Measurements from ENCODE around the gene ATIC.

Gene ATIC

DNA sequence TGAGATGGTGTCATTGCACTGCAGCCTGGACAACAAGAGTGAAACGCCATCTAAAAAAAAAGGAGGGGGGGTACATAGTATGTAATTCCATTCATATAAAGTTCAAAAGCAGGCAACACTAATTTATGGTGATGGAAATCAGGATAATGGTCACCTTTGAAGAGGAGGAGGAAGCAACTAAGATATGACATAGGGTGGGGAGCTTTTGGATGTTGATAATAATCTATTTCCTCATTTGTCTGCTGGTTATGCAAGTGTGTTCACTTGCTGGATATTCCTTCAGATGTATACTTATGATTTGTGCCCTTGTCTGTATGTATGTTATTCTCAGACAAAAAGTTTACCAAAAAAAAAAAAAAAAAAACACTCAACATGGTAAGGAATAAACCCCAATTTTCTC is 28.6 kb upstream of the ATIC start:
- Histone ChIP-seq H3K36me3 (ENCODE audit: insufficient read depth, low read length) (no peaks in the 10 kb centered on the region), H2AFZ (ENCODE audit: low read length) (no peak overlapping the region), H3F3A (ENCODE audit: low read depth) (no peaks in the 10 kb centered on the region), H4K20me1 (ENCODE audit: insufficient read depth, low read length, poor library complexity, severe bottlenecking) (no peaks in the 10 kb centered on the region), H3K4me2 (ENCODE audit: low read depth, low read length, poor library complexity, severe bottlenecking) (no peak overlapping the region), H3K9me2 (replicated peaks; ENCODE audit: low read depth, low read length) (no peaks in the 10 kb centered on the region), H3K9me3 (ENCODE audit: insufficient read depth, low read depth, low read length) (no peaks in the 10 kb centered on the region), H3K27me3 (ENCODE audit: insufficient read depth, low read length, poor library complexity, severe bottlenecking) (no peaks in the 10 kb centered on the region), H3K9ac (ENCODE audit: low read depth, low read length, poor library complexity, severe bottlenecking) (no peak overlapping the region), H3K79me2 (ENCODE audit: insufficient read depth, low read length) (no peaks in the 10 kb centered on the region), H3K4me1 (ENCODE audit: insufficient read depth, low read length, poor library complexity, severe bottlenecking) (no peaks in the 10 kb centered on the region), H3K4me3 (ENCODE audit: low read length, poor library complexity, severe bottlenecking) (no peak overlapping the region)
- no peak for TF ChIP-seq EZH2phosphoT487 (IDR thresholded peaks at IDR 0.05; ENCODE audit: borderline replicate concordance)
- TF ChIP-seq, protein P1, sequence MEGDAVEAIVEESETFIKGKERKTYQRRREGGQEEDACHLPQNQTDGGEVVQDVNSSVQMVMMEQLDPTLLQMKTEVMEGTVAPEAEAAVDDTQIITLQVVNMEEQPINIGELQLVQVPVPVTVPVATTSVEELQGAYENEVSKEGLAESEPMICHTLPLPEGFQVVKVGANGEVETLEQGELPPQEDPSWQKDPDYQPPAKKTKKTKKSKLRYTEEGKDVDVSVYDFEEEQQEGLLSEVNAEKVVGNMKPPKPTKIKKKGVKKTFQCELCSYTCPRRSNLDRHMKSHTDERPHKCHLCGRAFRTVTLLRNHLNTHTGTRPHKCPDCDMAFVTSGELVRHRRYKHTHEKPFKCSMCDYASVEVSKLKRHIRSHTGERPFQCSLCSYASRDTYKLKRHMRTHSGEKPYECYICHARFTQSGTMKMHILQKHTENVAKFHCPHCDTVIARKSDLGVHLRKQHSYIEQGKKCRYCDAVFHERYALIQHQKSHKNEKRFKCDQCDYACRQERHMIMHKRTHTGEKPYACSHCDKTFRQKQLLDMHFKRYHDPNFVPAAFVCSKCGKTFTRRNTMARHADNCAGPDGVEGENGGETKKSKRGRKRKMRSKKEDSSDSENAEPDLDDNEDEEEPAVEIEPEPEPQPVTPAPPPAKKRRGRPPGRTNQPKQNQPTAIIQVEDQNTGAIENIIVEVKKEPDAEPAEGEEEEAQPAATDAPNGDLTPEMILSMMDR (conservative IDR thresholded peaks at IDR 0.05; ENCODE audit: low read length): no peak

DNA sequence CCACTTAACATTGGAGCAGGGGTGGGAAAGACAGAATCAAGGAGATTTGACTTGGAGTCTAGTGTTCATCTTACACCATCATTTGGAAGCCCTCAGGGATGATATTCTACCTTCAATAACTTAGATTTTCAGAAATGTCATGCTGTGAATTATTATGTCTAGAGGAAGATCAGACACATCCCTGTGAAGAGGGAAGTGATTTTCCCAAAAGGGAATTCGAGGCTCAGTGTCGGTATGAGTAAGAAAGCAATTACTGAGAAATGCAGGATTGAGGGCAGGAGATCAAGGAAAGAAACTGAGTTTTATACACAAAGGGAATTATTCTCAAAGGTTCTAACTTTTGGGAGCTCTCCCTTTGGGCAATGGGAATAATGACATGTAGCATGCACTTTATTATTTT is 25.6 kb upstream of the ATIC start:
- TF ChIP-seq, protein P1 (conservative IDR thresholded peaks at IDR 0.05; ENCODE audit: low read length): no peak
- no peak for TF ChIP-seq EZH2phosphoT487 (IDR thresholded peaks at IDR 0.05; ENCODE audit: borderline replicate concordance)
- Histone ChIP-seq H3K9me3 (ENCODE audit: insufficient read depth, low read depth, low read length) (no peaks in the 10 kb centered on the region), H2AFZ (ENCODE audit: low read length) (no peak overlapping the region), H3K36me3 (ENCODE audit: insufficient read depth, low read length) (no peaks in the 10 kb centered on the region), H3K4me1 (ENCODE audit: insufficient read depth, low read length, poor library complexity, severe bottlenecking) (no peaks in the 10 kb centered on the region), H4K20me1 (ENCODE audit: insufficient read depth, low read length, poor library complexity, severe bottlenecking) (no peaks in the 10 kb centered on the region), H3K79me2 (ENCODE audit: insufficient read depth, low read length) (no peaks in the 10 kb centered on the region), H3F3A (ENCODE audit: low read depth) (no peaks in the 10 kb centered on the region), H3K4me3 (ENCODE audit: low read length, poor library complexity, severe bottlenecking) (no peak overlapping the region), H3K27me3 (ENCODE audit: insufficient read depth, low read length, poor library complexity, severe bottlenecking) (no peaks in the 10 kb centered on the region), H3K9me2 (replicated peaks; ENCODE audit: low read depth, low read length) (no peaks in the 10 kb centered on the region), H3K9ac (ENCODE audit: low read depth, low read length, poor library complexity, severe bottlenecking) (no peak overlapping the region), H3K4me2 (ENCODE audit: low read depth, low read length, poor library complexity, severe bottlenecking) (no peak overlapping the region)

DNA sequence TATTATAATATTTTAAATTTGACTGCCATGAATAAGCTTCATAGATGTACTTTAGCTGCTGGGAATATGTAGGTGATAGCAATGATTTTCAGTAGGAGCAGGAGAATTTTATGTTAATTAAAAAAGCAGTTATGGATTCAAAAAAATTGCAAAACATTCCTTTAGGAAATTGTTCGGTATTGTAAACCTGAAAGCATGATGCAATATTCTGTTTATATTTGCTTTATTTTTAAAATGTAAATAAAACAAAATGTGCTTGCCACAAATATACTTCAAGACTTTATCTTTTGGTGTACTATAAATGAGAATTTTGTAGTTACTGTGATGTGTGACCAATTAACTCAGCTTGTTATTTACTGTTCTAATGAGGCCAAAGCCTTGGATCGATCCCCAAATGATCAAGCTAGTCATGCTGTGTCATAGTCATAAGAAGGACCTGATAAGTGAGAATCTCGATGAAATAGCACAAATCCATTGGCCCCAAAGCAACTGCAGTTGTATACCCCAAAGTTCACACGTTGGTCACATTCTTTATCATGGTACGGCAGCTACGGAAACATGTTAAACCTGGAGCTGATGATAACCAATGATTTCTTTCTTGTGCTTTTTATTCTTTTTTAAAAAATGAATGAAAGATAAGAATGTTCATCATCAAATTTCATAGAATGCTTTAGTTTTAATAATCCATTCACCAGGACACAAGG is 23.6 kb upstream of the ATIC start:
- H3K27me3 ChIP-seq (ENCODE audit: insufficient read depth, low read length, poor library complexity, severe bottlenecking): no peaks in the 10 kb centered on the region
- no peak overlapping the region for H2AFZ ChIP-seq (ENCODE audit: low read length)

More for the DNA sequence above, 23.6 kb upstream of the ATIC start:
- no peaks in the 10 kb centered on the region for H3K9me2 ChIP-seq (replicated peaks; ENCODE audit: low read depth, low read length)
- H3K9me3 ChIP-seq (ENCODE audit: insufficient read depth, low read depth, low read length): no peaks in the 10 kb centered on the region
- H3F3A ChIP-seq (ENCODE audit: low read depth): no peaks in the 10 kb centered on the region
- no peaks in the 10 kb centered on the region for H3K4me1 ChIP-seq (ENCODE audit: insufficient read depth, low read length, poor library complexity, severe bottlenecking)
- H3K9ac ChIP-seq (ENCODE audit: low read depth, low read length, poor library complexity, severe bottlenecking): no peak overlapping the region
- no peaks in the 10 kb centered on the region for H3K79me2 ChIP-seq (ENCODE audit: insufficient read depth, low read length)
- H3K4me3 ChIP-seq (ENCODE audit: low read length, poor library complexity, severe bottlenecking): no peak overlapping the region
- TF ChIP-seq, protein P1 (conservative IDR thresholded peaks at IDR 0.05; ENCODE audit: low read length): no peak
- no peak for TF ChIP-seq EZH2phosphoT487 (IDR thresholded peaks at IDR 0.05; ENCODE audit: borderline replicate concordance)
- H3K36me3 ChIP-seq (ENCODE audit: insufficient read depth, low read length): no peaks in the 10 kb centered on the region
- H4K20me1 ChIP-seq (ENCODE audit: insufficient read depth, low read length, poor library complexity, severe bottlenecking): no peaks in the 10 kb centered on the region
- no peak overlapping the region for H3K4me2 ChIP-seq (ENCODE audit: low read depth, low read length, poor library complexity, severe bottlenecking)
